ENCODE measurements around the gene BTBD9. TPM values are rescaled to one million over a fixed set of nuclear protein-coding genes. Genes with fewer than 3 reads are reported as not detected.
"Not testable (repeated sequence)": the region's sequence is repeated elsewhere in the genome, so short reads cannot be mapped to it uniquely, and the experiment has no call there.

BTBD9 gene
- total RNA-seq, 2 donors from 2014 or later, result 14.2 to 18.2 TPM

GRCh38 chr6:38133932-38134703 lies 505.6 kb downstream of the BTBD9 start:
- H3K4me1 ChIP-seq, result peaks cover 0 to 27% of the 10 kb centered on the region in 2 donors
- H3K27ac ChIP-seq, result peak overlapping the region; percentile 32 to 50
- H3K9me3 ChIP-seq, result no peaks in the 10 kb centered on the region
- no peak for TF ChIP-seq CTCF (IDR thresholded peaks at IDR 0.05)
- no peaks in the 10 kb centered on the region for H3K36me3 ChIP-seq
- no peak overlapping the region for H3K4me3 ChIP-seq
- H3K27me3 ChIP-seq, result no peaks in the 10 kb centered on the region
- no peak for DNase-seq (ENCODE audit: low spot score)

- peaks cover 0 to 4% of the 10 kb centered on the region in 2 donors for H3K9me3 ChIP-seq
- no peak overlapping the region for H3K27ac ChIP-seq
- no peak for DNase-seq (ENCODE audit: low spot score)
- TF ChIP-seq CTCF (IDR thresholded peaks at IDR 0.05), result no peak
- no peaks in the 10 kb centered on the region for H3K36me3 ChIP-seq
- H3K27me3 ChIP-seq, result no peaks in the 10 kb centered on the region
- H3K4me1 ChIP-seq, result peaks cover 0 to 25% of the 10 kb centered on the region in 2 donors
- no peak overlapping the region for H3K4me3 ChIP-seq
These were observed 508.2 kb downstream of the BTBD9 start for GRCh38 chr6:38131527-38131965.

GRCh38 chr6:38127284-38127683 lies 512.4 kb downstream of the BTBD9 start:
- no peak for DNase-seq (ENCODE audit: low spot score)
- peaks cover 0 to 13% of the 10 kb centered on the region in 2 donors for H3K4me1 ChIP-seq
- TF ChIP-seq CTCF (IDR thresholded peaks at IDR 0.05), result no peak
- H3K27ac ChIP-seq, result no peak overlapping the region
- no peak overlapping the region for H3K4me3 ChIP-seq
- H3K27me3 ChIP-seq, result no peaks in the 10 kb centered on the region
- H3K36me3 ChIP-seq, result no peaks in the 10 kb centered on the region
- peaks cover 0 to 4% of the 10 kb centered on the region in 2 donors for H3K9me3 ChIP-seq

GRCh38 chr6:38124224-38124926 lies 515.4 kb downstream of the BTBD9 start:
- H3K9me3 ChIP-seq; H3K36me3 ChIP-seq; H3K27ac ChIP-seq; H3K27me3 ChIP-seq; DNase-seq (ENCODE audit: low spot score); H3K4me3 ChIP-seq; H3K4me1 ChIP-seq: not testable (repeated sequence)

GRCh38 chr6:38119516-38119915 lies 520.2 kb downstream of the BTBD9 start:
- Histone ChIP-seq H3K27ac (no peak overlapping the region), H3K36me3 (peaks cover 12% of the 10 kb centered on the region), H3K9me3 (no peaks in the 10 kb centered on the region), H3K4me1 (no peaks in the 10 kb centered on the region), H3K27me3 (no peaks in the 10 kb centered on the region), H3K4me3 (no peak overlapping the region)
- TF ChIP-seq CTCF (IDR thresholded peaks at IDR 0.05), result no peak
- DNase-seq (ENCODE audit: low spot score), result no peak

GRCh38 chr6:38118791-38119365 lies 520.9 kb downstream of the BTBD9 start:
- Histone ChIP-seq H3K36me3 (peaks cover 12% of the 10 kb centered on the region), H3K27me3 (no peaks in the 10 kb centered on the region)

More at GRCh38 chr6:38118791-38119365, 520.9 kb downstream of the BTBD9 start:
- no peaks in the 10 kb centered on the region for H3K4me1 ChIP-seq
- no peak for DNase-seq (ENCODE audit: low spot score)
- H3K4me3 ChIP-seq, result no peak overlapping the region
- no peaks in the 10 kb centered on the region for H3K9me3 ChIP-seq
- TF ChIP-seq CTCF (IDR thresholded peaks at IDR 0.05), result no peak
- H3K27ac ChIP-seq, result no peak overlapping the region

All from right atrium auricular region (tissue), 2 donors.